Thyroid gland (tissue), 4 donors: ENCODE measurements around the gene PPIL4. TPM values are rescaled to one million over a fixed set of nuclear protein-coding genes. Genes with fewer than 3 reads are reported as not detected.

ENCODE experiments used
- DNase-seq, 2 donors: peaks; one replicate each; pipeline ENCODE4 v3.0.0-alpha.2; 2019
- H3K27ac ChIP-seq, 3 donors: fragments of 200-600 bp; sonication (generic); 1 replicate in 2 of 3; 2 replicates in 1 of 3; pipeline ENCODE4 v1.5.1; 2016 to 2019; ENCODE audit warnings: mild to moderate bottlenecking in 1 of 3, moderate library complexity in 1 of 3
- H3K27me3 ChIP-seq: fragments of 200-600 bp; sonication (generic); one replicate; pipeline ENCODE4 v1.5.1; 2019
- H3K36me3 ChIP-seq, 2 donors: fragments of 200-600 bp; sonication (generic); one replicate each; pipeline ENCODE4 v1.5.1; 2016 to 2019
- H3K4me1 ChIP-seq, 2 donors: fragments of 200-600 bp; sonication (generic); one replicate each; pipeline ENCODE4 v1.5.1; 2017 to 2019
- H3K4me3 ChIP-seq, 3 donors: fragments of 200-600 bp; sonication (generic); replicated peaks in 1 of 3; 1 replicate in 2 of 3; 2 replicates in 1 of 3; pipeline ENCODE4 v1.5.1; 2016; ENCODE audit warnings: mild to moderate bottlenecking in 1 of 3
- H3K9me3 ChIP-seq: fragments of 200-600 bp; sonication (generic); one replicate; pipeline ENCODE4 v1.5.1; 2017
- POLR2A ChIP-seq, 2 donors: fragments of 450-650 bp; IDR thresholded peaks; one replicate each; pipeline ENCODE4 v1.6.1; 2017; ENCODE audit warnings: antibody characterized with exemption in 2 of 2, mild to moderate bottlenecking in 2 of 2, moderate library complexity in 1 of 2
- WGBS, 2 donors: methylation state at CpG; one replicate each; pipeline ENCODE4 v1.1.5; 2017; 5-methylcytosine and 5-hydroxymethylcytosine counted together
- intact Hi-C: fragments of 100-400 bp; cut with DNase I; formaldehyde crosslinking; loops from one replicate; pipeline ENCODE4 v1.15.1; 2023
- small RNA-seq: library from RNA; depleted of rRNA; stranded (forward); fragments of <200 nt; gene quantifications from one replicate; pipeline ENCODE3, GENCODE V24; 2016
- total RNA-seq, 4 donors: library from RNA; depleted of rRNA; stranded (reverse); fragments of >200 nt; gene quantifications; one replicate each; pipeline ENCODE4 v1.2.3, GENCODE V29; 2016
- TF ChIP-seq, protein P1 (sequence below), 6 experiments: fragments of 200-600 bp in 3 of 6; fragments of 450-650 bp in 3 of 6; sonication (generic) in 3 of 6; IDR thresholded peaks; one replicate each; pipeline ENCODE4 v1.5.1; 2016 to 2019; ENCODE audit warnings: antibody characterized with exemption in 6 of 6, mild to moderate bottlenecking in 2 of 6, inconsistent platforms in 1 of 6, moderate library complexity in 1 of 6

PPIL4 gene
- total RNA-seq, 4 donors from 2014 or later: 42.4 to 57.2 (median 48.4) TPM

DNA sequence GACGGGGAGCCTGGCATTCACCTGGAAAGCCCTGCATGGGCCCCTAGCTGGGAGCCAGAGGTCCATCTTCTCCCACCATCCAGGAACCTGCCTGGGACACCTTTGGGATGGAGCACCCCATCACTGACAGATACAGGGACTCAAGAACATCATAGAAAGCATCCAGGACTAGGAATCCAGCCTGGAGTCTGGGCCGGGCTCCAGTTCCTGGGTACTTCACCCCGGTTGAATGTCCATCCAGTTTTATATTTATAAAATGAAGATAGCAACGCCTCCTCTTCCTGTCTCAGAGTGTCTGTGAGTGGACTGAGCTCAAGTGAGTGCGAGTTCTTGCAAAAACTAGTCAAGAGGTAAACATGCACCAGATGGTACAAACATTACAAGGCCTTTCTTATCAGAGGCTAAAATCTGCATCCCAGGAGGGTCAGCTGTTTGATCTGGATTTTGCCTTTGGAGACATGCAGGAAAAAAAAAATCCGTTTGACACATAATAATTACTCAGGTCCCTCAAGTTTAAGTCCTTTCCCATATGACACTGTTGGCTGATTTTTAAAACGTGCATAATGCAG, 88.4 kb downstream of the PPIL4 start:
- peak overlapping the region in 1 of 3 donors; percentile 56 for H3K27ac ChIP-seq
- intact Hi-C loops: no loop called here

DNA sequence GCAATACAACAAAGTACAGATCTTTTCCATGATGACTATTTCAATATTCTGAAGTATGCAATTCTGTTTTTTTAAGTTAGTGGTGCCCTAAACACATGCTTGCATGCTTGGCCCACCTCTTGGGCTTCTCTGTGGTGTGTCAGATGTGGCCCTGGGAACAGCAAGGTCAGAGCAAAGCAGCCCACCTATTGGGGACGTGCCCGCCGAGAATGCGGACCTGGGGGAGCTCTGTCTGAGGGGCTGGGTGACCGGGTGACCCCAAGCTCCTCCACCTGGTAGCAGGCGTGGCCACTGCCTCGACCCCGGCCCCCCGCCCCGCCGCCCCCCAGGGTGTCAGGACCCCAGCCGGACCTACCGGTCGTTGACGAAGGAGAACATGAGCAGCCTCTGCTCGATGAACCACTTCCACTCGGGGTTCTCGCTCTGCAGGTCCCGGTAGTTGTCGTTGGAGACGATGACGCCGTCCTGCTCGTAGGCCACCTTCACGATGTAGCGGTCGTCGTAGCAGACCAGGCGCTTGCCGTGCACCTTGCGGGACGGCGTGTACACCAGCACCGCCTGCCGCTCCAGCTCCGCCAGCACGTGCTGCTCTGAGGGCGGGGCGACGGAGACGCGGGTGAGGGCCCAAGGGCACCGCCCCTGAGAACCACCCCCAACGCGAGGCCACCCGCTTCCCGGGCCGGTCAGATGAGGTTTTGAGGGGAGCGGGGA, 89.4 kb downstream of the PPIL4 start:
- H3K36me3 ChIP-seq: no peaks in the 10 kb centered on the region
- no peaks in the 10 kb centered on the region for H3K9me3 ChIP-seq
- 86% methylated on average over 38 to 40 of the region's 49 CpGs for WGBS, 2 donors
- H3K27me3 ChIP-seq: no peaks in the 10 kb centered on the region
- intact Hi-C loops: no loop called here
- peaks cover 40 to 57% of the 10 kb centered on the region in 2 donors for H3K4me1 ChIP-seq
- DNase-seq: no peak
- no peak for TF ChIP-seq POLR2A (IDR thresholded peaks at IDR 0.05)
- TF ChIP-seq, protein P1, sequence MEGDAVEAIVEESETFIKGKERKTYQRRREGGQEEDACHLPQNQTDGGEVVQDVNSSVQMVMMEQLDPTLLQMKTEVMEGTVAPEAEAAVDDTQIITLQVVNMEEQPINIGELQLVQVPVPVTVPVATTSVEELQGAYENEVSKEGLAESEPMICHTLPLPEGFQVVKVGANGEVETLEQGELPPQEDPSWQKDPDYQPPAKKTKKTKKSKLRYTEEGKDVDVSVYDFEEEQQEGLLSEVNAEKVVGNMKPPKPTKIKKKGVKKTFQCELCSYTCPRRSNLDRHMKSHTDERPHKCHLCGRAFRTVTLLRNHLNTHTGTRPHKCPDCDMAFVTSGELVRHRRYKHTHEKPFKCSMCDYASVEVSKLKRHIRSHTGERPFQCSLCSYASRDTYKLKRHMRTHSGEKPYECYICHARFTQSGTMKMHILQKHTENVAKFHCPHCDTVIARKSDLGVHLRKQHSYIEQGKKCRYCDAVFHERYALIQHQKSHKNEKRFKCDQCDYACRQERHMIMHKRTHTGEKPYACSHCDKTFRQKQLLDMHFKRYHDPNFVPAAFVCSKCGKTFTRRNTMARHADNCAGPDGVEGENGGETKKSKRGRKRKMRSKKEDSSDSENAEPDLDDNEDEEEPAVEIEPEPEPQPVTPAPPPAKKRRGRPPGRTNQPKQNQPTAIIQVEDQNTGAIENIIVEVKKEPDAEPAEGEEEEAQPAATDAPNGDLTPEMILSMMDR (IDR thresholded peaks at IDR 0.05): no peak
- no peak overlapping the region for H3K4me3 ChIP-seq
- H3K27ac ChIP-seq: no peak overlapping the region

More for the DNA sequence above, 88.4 kb downstream of the PPIL4 start:
- Histone ChIP-seq H3K27me3 (no peaks in the 10 kb centered on the region), H3K4me1 (peaks cover 33 to 48% of the 10 kb centered on the region in 2 donors), H3K36me3 (no peaks in the 10 kb centered on the region), H3K4me3 (no peak overlapping the region), H3K9me3 (no peaks in the 10 kb centered on the region)
- DNase-seq: peak in 1 of 2 donors; percentile 73
- TF ChIP-seq POLR2A (IDR thresholded peaks at IDR 0.05): no peak
- TF ChIP-seq, protein P1 (IDR thresholded peaks at IDR 0.05): no peak
- WGBS, 2 donors: 33 to 53% methylated on average over 6 to 7 of the region's 7 CpGs

DNA sequence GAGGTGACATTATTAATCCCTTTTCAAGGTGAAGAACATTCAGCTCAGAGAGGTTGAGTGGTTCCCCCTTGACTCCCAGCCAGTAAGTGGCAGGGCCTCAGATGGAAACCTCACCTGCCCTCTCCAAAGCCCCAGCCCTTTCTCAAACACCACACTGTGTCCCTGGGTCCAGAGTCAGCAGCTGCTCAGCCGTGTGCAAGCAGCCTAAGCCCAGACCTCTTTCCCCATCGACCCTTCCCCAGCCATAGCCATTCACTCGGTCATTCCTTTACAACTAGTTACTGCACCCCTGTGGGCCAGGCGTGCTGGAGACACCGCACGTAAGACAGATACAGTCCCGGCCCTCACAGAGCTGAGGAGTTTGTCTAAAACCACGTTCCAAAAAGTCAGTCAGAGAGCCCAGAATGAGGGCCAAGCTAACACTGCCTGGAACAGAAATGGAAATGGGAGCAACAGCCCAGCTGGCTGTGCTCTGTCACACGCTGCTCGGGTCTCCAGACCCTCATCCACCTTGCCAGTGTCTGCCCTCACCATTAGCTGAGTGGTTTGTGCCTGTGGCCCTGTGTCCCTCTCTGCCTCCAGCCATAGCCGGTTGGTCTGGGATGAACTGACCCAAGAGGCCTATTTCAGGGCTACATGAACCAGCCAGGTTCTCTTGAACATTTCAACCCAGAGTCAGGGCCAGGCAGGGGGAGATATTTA, 90.7 kb downstream of the PPIL4 start:
- peak; percentile 41 to 43 for DNase-seq
- no peak overlapping the region for H3K4me3 ChIP-seq
- 67 to 75% methylated on average over 11 of the region's 11 CpGs for WGBS, 2 donors
- no peaks in the 10 kb centered on the region for H3K27me3 ChIP-seq
- H3K4me1 ChIP-seq: peaks cover 42 to 63% of the 10 kb centered on the region in 2 donors
- no peaks in the 10 kb centered on the region for H3K36me3 ChIP-seq
- H3K9me3 ChIP-seq: no peaks in the 10 kb centered on the region
- peak overlapping the region; percentile 75 to 95 (median 90) for H3K27ac ChIP-seq
- intact Hi-C loops: no loop called here
- TF ChIP-seq POLR2A (IDR thresholded peaks at IDR 0.05): no peak
- TF ChIP-seq, protein P1 (IDR thresholded peaks at IDR 0.05): no peak

Small RNAs within 50 kb of the gene (small RNA-seq; reads per million reads assigned to genes)
- gene RF00410 (not detected), gene RNU7-3P (not detected)

Other genes starting within 250 kb of the PPIL4 start
- gene TAB2, start 228.3 kb downstream of the PPIL4 start, total RNA-seq: 10 to 100 TPM; 58.5 to 74.3 (median 64.7) TPM
- gene SUMO4, start 145.8 kb downstream of the PPIL4 start, total RNA-seq: 1 to 10 TPM; 3.6 to 9.9 (median 4.7) TPM
- 1 to 10 TPM in 2 of 4 donors, under 1 TPM in 2; 0.78 to 1.4 (median 0.99) TPM for gene ZC3H12D, start 61.0 kb downstream of the PPIL4 start, total RNA-seq
- gene GINM1, start 20.3 kb upstream of the PPIL4 start, total RNA-seq: 100 to 1,000 TPM in 1 of 4 donors, 10 to 100 TPM in 3; 77.3 to 101 (median 86.8) TPM
- gene KATNA1, start 102.7 kb upstream of the PPIL4 start, total RNA-seq: 10 to 100 TPM; 17.8 to 21.6 (median 18.4) TPM
- 10 to 100 TPM; 25.7 to 32.2 (median 30.0) TPM for gene LATS1, start 172.1 kb upstream of the PPIL4 start, total RNA-seq
- 100 to 1,000 TPM in 1 of 4 donors, 10 to 100 TPM in 3; 31.1 to 112 (median 53.7) TPM for gene NUP43, start 200.5 kb upstream of the PPIL4 start, total RNA-seq
- 100 to 1,000 TPM in 1 of 4 donors, 10 to 100 TPM in 3; 62.2 to 133 (median 77.9) TPM for gene PCMT1, start 203.7 kb upstream of the PPIL4 start, total RNA-seq